ENCODE measurements around the gene MT1M. TPM values are rescaled to one million over a fixed set of nuclear protein-coding genes. Genes with fewer than 3 reads are reported as not detected.

Gene MT1M
- total RNA-seq, 4 donors from 2014 or later: 38.5 to 103 (median 53.2) TPM

DNA sequence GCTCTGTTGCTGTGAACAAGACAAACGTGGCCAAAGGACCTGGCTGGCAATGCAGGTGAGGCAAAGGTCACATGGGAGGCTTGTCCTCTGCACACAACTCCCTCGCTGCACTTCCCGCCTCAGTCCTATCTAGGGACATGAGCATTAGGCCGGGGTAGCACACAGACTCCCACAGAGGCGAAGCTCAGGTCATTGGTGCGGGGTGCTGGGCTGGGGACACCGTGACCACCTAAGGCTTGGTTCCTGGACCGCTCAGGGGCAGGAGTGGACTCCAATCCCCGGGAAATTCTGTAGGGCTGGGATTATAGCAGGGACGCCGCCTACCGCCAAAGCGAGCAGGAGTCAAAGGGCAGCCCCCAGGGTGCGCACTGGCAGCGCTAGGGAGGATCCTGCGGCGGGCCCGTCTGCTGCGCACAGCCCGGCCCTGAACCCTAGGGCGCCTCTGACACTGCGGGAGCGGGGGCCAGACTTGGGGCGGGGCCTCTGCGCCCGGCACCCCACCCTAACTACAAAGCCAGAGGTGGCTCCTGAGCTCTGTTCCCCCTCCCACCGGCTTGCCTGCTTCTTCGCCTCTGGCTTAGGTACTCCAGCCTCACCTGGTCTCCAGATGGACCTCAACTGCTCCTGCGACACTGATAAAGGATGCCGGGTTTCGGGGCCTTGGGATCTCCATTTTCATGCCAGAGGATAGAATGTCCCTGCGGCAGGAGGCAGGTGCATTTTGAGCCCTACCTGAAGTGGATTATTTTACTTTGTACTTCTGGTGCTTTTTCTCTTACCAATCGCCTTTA lies 15.4 kb downstream of the MT1M start:
- Histone ChIP-seq H3K9me3 (no peaks in the 10 kb centered on the region), H3K4me3 (no peak overlapping the region), H3K4me1 (peaks cover 0 to 13% (median 10%) of the 10 kb centered on the region in 4 donors), H3K27me3 (peaks cover 0 to 27% of the 10 kb centered on the region in 2 donors), H3K27ac (no peak overlapping the region), H3K36me3 (no peaks in the 10 kb centered on the region)
- no peak for DNase-seq (ENCODE audit: low spot score in 2 of 2)
- TF ChIP-seq CTCF (IDR thresholded peaks at IDR 0.05): no peak
- WGBS, 2 donors: 32 to 39% methylated on average over 25 to 29 of the region's 33 CpGs

DNA sequence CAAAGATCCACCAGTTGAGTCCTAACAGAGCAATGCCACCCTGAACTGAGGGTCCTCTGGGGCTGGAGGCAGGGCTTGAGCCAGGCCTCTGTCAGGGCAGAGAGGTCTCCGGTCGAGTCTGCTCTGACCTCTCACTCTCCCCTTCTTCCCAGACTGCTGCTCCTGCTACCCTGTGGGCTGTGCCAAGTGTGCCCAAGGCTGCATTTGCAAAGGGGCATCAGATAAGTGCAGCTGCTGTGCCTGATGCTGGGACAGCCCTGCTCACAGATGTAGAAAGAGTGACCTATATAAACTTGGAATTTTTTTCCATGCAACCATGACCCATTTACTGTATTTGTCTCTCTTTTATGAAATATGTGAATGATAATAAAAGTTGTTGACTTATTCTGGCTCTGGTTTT lies 16.8 kb downstream of the MT1M start:
- no peak overlapping the region for H3K27ac ChIP-seq
- no peak for TF ChIP-seq CTCF (IDR thresholded peaks at IDR 0.05)
- no peak for TF ChIP-seq EP300 (IDR thresholded peaks at IDR 0.05)
- TF ChIP-seq POLR2A (IDR thresholded peaks at IDR 0.05): no peak
- H3K36me3 ChIP-seq: no peaks in the 10 kb centered on the region
- no peaks in the 10 kb centered on the region for H3K9me3 ChIP-seq
- H3K4me1 ChIP-seq: no peaks in the 10 kb centered on the region
- no peak overlapping the region for H3K4me3 ChIP-seq
- 67 to 83% methylated on average over 2 of the region's 2 CpGs for WGBS, 2 donors
- DNase-seq (ENCODE audit: low spot score in 2 of 2): no peak
- peaks cover 0 to 23% of the 10 kb centered on the region in 2 donors for H3K27me3 ChIP-seq

DNA sequence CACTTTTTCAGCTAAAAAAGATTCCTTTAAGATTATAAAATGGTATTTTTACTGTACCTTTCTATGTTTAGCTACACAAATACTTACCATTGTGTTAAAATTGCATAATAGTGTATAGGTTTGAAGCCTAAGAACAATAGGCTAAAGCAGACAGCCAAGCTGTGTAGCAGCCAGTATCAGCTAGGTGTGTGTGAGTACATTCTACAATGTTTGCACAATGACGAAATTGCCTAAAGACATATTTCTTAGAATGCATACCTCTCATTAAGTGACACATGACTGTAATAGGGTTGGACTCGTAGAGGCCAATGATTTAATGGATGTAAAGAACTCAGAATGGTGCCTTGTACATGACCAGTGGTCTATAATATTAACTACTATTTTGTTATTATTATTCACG lies 17.4 kb downstream of the MT1M start:
- no peaks in the 10 kb centered on the region for H3K36me3 ChIP-seq
- H3K27me3 ChIP-seq: peaks cover 0 to 22% of the 10 kb centered on the region in 2 donors
- 78 to 83% methylated on average over 3 of the region's 3 CpGs for WGBS, 2 donors
- H3K4me1 ChIP-seq: no peaks in the 10 kb centered on the region
- no peak for DNase-seq (ENCODE audit: low spot score in 2 of 2)
- H3K4me3 ChIP-seq: no peak overlapping the region
- no peak for TF ChIP-seq EP300 (IDR thresholded peaks at IDR 0.05)
- no peak for TF ChIP-seq POLR2A (IDR thresholded peaks at IDR 0.05)
- TF ChIP-seq CTCF (IDR thresholded peaks at IDR 0.05): no peak
- H3K27ac ChIP-seq: no peak overlapping the region
- H3K9me3 ChIP-seq: no peaks in the 10 kb centered on the region

DNA sequence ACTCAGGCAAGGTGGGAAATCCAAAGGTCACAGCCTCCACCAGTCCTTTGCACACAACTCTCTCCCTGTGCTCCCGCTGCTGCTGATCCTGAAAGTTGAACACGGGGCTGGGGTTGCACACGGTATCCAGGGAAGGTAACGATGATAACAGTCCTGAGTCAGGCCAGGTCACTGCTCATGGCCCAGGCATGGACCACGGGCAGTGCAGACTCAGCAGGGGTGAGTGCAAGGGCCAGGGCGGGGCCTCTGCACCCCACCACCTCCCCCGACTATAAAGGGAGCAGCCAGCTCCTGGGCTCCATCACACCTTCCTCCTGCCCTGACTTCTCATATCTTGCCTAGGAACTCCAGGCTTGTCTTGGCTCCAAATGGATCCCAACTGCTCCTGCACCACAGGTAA lies 19.1 kb downstream of the MT1M start, which contains the start of gene MT1B:
TSS of gene MT1B (plus strand) at position 301 of the 400 bp plus-strand sequence. CDS start at position 369, 68 bp downstream.
- no peaks in the 10 kb centered on the region for H3K4me1 ChIP-seq
- TF ChIP-seq CTCF (IDR thresholded peaks at IDR 0.05) (no peak), POLR2A (IDR thresholded peaks at IDR 0.05) (no peak), EP300 (IDR thresholded peaks at IDR 0.05) (no peak)
- no peaks in the 10 kb centered on the region for H3K9me3 ChIP-seq
- 57 to 76% methylated on average over 6 to 7 of the region's 7 CpGs for WGBS, 2 donors
- H3K36me3 ChIP-seq: no peaks in the 10 kb centered on the region
- H3K27ac ChIP-seq: no peak within 1 kb of the TSS
- H3K4me3 ChIP-seq: no peak within 1 kb of the TSS
- peaks cover 0 to 18% of the 10 kb centered on the region in 2 donors for H3K27me3 ChIP-seq
- DNase-seq (ENCODE audit: low spot score in 2 of 2): no peak

DNA sequence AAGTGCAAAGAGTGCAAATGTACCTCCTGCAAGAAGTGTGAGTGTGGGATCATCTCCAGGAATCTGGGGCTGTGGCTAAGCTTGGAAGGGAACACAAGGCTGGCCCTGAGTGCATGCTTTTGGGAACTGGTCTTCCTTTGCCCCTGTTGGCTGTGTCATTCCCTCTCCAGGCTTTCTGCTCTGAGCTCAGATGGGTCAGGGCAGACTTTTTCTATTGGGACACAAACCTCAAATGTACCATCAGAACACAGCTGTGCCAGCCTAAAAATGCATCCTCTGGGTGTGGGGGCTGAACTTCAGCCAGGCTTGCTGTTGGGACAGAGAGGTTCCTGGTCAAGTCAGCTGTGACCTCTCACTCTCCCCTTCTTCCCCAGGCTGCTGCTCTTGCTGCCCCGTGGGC lies 20.1 kb downstream of the MT1M start:
- Histone ChIP-seq H3K4me3 (no peak overlapping the region), H3K9me3 (no peaks in the 10 kb centered on the region), H3K27me3 (peaks cover 0 to 14% of the 10 kb centered on the region in 2 donors), H3K36me3 (no peaks in the 10 kb centered on the region), H3K4me1 (peaks cover 0 to 6% (median 1%) of the 10 kb centered on the region in 4 donors), H3K27ac (no peak overlapping the region)
- 44 to 75% methylated on average over 1 of the region's 1 CpG for WGBS, 2 donors
- no peak for DNase-seq (ENCODE audit: low spot score in 2 of 2)
- no peak for TF ChIP-seq EP300 (IDR thresholded peaks at IDR 0.05)
- no peak for TF ChIP-seq CTCF (IDR thresholded peaks at IDR 0.05)
- TF ChIP-seq POLR2A (IDR thresholded peaks at IDR 0.05): no peak

Data from tibial nerve (tissue), 4 donors.